ENCODE results near the gene NTN4.

NTN4 gene

DNA sequence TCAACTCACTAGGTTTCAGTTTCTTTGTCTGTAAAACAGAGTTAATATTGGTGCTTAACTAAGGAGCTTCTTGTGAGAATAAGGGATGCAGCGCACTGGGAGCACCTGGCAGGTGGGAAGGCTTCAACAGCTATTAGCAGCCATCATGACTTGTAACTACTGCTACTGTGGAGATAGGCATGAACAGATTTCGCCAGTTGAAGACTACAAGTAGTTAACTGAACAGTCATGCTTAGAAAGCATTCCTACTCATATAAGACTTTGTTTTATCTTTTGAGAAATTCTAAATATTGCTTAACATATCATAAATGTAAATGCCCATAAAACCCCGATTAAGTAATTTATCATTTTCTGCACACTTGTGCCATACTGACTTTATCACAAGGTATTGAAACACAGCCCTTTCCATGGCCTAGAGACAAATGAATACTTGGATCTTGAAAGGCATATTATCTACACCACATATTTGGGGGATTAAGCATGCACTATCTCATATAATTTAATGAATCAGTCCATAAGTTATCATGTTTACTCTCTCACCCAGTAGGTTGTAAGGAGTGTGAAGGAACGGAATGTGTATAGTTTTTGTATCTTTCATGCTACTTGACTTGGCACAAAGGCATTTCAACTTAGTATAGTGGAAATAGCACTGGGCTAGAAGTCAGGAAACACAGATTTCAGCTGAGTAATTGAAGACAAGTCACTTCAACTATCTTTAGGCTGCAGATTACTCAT lies 16.1 kb downstream of the NTN4 start:
- no peaks in the 10 kb centered on the region for H3K9me3 ChIP-seq (ENCODE audit: control insufficient read depth, insufficient read depth, low read length)
- no peaks in the 10 kb centered on the region for H4K20me1 ChIP-seq (ENCODE audit: control insufficient read depth, insufficient read depth, low read depth, low read length)
- TF ChIP-seq EZH2phosphoT487 (IDR thresholded peaks at IDR 0.05; ENCODE audit: borderline replicate concordance, low read length) (no peak), CTCF (IDR thresholded peaks at IDR 0.05; ENCODE audit: low read depth, low read length, poor library complexity, severe bottlenecking) (no peak)
- no peaks in the 10 kb centered on the region for H3F3A ChIP-seq (ENCODE audit: control insufficient read depth, insufficient read depth)
- H3K4me3 ChIP-seq (ENCODE audit: low read length) = no peak overlapping the region
- H3K36me3 ChIP-seq (ENCODE audit: control insufficient read depth, low read length) = no peaks in the 10 kb centered on the region
- no peak overlapping the region for H3K4me2 ChIP-seq (ENCODE audit: low read length)
- H3K27me3 ChIP-seq (ENCODE audit: control insufficient read depth, low read length) = no peaks in the 10 kb centered on the region
- H3K79me2 ChIP-seq (ENCODE audit: control insufficient read depth, low read length) = no peaks in the 10 kb centered on the region
- H3K9me2 ChIP-seq (replicated peaks; ENCODE audit: control insufficient read depth, low read length) = no peaks in the 10 kb centered on the region
- H3K4me1 ChIP-seq (ENCODE audit: control insufficient read depth, low read length) = no peaks in the 10 kb centered on the region
- H3K27ac ChIP-seq (ENCODE audit: low read depth, low read length) = no peak overlapping the region

DNA sequence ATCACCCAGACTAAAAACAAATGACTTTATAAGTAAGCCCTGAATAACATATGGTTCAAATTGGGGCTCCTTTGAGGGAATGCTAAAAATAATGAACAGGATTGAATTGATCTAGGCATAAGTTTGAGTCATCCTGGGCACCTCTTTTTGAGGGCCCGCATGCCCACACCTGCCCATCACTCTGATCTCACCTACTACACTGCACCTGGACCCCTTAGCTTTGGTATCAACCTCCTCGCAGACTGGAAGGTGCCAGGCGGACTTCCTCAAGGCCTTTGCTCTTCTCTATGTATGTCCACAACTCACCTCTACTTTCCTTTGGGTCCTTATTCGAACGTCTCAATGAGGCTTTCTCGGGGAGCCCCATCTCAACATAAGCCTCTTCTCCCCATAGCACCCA lies 17.2 kb downstream of the NTN4 start:
- Histone ChIP-seq H3K27me3 (ENCODE audit: control insufficient read depth, low read length) (no peaks in the 10 kb centered on the region), H3K4me3 (ENCODE audit: low read length) (no peak overlapping the region), H4K20me1 (ENCODE audit: control insufficient read depth, insufficient read depth, low read depth, low read length) (no peaks in the 10 kb centered on the region), H3K4me2 (ENCODE audit: low read length) (no peak overlapping the region), H3K9me3 (ENCODE audit: control insufficient read depth, insufficient read depth, low read length) (no peaks in the 10 kb centered on the region), H3K36me3 (ENCODE audit: control insufficient read depth, low read length) (no peaks in the 10 kb centered on the region), H3K79me2 (ENCODE audit: control insufficient read depth, low read length) (no peaks in the 10 kb centered on the region), H3K27ac (ENCODE audit: low read depth, low read length) (no peak overlapping the region), H3K9me2 (replicated peaks; ENCODE audit: control insufficient read depth, low read length) (no peaks in the 10 kb centered on the region), H3F3A (ENCODE audit: control insufficient read depth, insufficient read depth) (no peaks in the 10 kb centered on the region), H3K4me1 (ENCODE audit: control insufficient read depth, low read length) (no peaks in the 10 kb centered on the region)
- no peak for TF ChIP-seq EZH2phosphoT487 (IDR thresholded peaks at IDR 0.05; ENCODE audit: borderline replicate concordance, low read length)
- no peak for TF ChIP-seq CTCF (IDR thresholded peaks at IDR 0.05; ENCODE audit: low read depth, low read length, poor library complexity, severe bottlenecking)

GRCh38 chr12:95767703-95768102 lies 22.9 kb downstream of the NTN4 start:
- H3K36me3 ChIP-seq (ENCODE audit: control insufficient read depth, low read length) = no peaks in the 10 kb centered on the region
- no peaks in the 10 kb centered on the region for H3K9me3 ChIP-seq (ENCODE audit: control insufficient read depth, insufficient read depth, low read length)
- no peak for TF ChIP-seq EZH2phosphoT487 (IDR thresholded peaks at IDR 0.05; ENCODE audit: borderline replicate concordance, low read length)
- H3K27me3 ChIP-seq (ENCODE audit: control insufficient read depth, low read length) = peaks cover 5% of the 10 kb centered on the region; the same call in 1 of the 2 replicates
- H3K4me3 ChIP-seq (ENCODE audit: low read length) = no peak overlapping the region
- no peak overlapping the region for H3K4me2 ChIP-seq (ENCODE audit: low read length)
- H3F3A ChIP-seq (ENCODE audit: control insufficient read depth, insufficient read depth) = no peaks in the 10 kb centered on the region
- H3K79me2 ChIP-seq (ENCODE audit: control insufficient read depth, low read length) = no peaks in the 10 kb centered on the region
- H3K27ac ChIP-seq (ENCODE audit: low read depth, low read length) = no peak overlapping the region
- no peaks in the 10 kb centered on the region for H4K20me1 ChIP-seq (ENCODE audit: control insufficient read depth, insufficient read depth, low read depth, low read length)
- H3K9me2 ChIP-seq (replicated peaks; ENCODE audit: control insufficient read depth, low read length) = no peaks in the 10 kb centered on the region
- no peaks in the 10 kb centered on the region for H3K4me1 ChIP-seq (ENCODE audit: control insufficient read depth, low read length)

DNA sequence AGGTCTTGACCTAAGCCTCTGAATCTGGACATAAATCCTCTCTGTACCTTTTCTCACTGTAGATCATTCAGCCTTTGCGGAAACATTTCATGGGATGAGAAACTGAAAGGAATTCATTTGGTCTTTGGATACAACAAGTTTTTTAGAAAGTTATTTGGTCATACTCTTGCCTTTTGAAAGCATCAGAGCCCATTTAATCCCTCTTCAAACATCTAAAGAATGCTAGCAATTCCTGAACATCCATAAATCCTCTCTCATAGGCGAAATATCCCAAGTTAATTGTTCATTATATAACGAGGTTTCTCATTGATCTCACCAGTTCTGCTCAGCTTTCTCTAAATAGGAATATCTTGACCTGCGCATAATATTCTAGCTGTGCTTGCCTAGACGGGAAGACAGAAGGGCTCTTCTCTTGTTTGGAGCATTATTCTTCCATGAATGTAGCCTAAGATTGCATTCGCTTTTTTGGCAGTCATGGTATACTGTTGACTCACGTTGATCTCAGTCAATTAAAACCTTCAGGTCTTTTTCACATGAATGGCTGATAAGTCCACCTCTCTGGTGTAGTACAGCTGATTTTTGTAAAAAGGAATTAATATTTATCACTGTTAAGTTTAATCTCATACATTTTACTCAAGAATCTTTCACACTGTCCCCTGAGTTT lies 24.1 kb downstream of the NTN4 start:
- Histone ChIP-seq H3K27ac (ENCODE audit: low read depth, low read length) (no peak overlapping the region), H3K27me3 (ENCODE audit: control insufficient read depth, low read length) (peaks cover 8% of the 10 kb centered on the region; the same call in 1 of the 2 replicates), H3K4me2 (ENCODE audit: low read length) (no peak overlapping the region), H4K20me1 (ENCODE audit: control insufficient read depth, insufficient read depth, low read depth, low read length) (no peaks in the 10 kb centered on the region), H3K36me3 (ENCODE audit: control insufficient read depth, low read length) (no peaks in the 10 kb centered on the region), H3F3A (ENCODE audit: control insufficient read depth, insufficient read depth) (no peaks in the 10 kb centered on the region), H3K4me3 (ENCODE audit: low read length) (no peak overlapping the region), H3K4me1 (ENCODE audit: control insufficient read depth, low read length) (no peaks in the 10 kb centered on the region), H3K9me2 (replicated peaks; ENCODE audit: control insufficient read depth, low read length) (no peaks in the 10 kb centered on the region), H3K79me2 (ENCODE audit: control insufficient read depth, low read length) (no peaks in the 10 kb centered on the region), H3K9me3 (ENCODE audit: control insufficient read depth, insufficient read depth, low read length) (no peaks in the 10 kb centered on the region)
- TF ChIP-seq EZH2phosphoT487 (IDR thresholded peaks at IDR 0.05; ENCODE audit: borderline replicate concordance, low read length) (no peak), CTCF (IDR thresholded peaks at IDR 0.05; ENCODE audit: low read depth, low read length, poor library complexity, severe bottlenecking) (no peak)

All from DOHH2 (cell line).